Smooth muscle cell of the brain vasculature (primary cell): Measurements from ENCODE around the gene ATIC.

Experiments used
- DNase-seq: peaks from one replicate; pipeline ENCODE4 v3.0.0-alpha.2; 2012; ENCODE audit warnings: low read depth, low spot score

The ATIC gene

DNA sequence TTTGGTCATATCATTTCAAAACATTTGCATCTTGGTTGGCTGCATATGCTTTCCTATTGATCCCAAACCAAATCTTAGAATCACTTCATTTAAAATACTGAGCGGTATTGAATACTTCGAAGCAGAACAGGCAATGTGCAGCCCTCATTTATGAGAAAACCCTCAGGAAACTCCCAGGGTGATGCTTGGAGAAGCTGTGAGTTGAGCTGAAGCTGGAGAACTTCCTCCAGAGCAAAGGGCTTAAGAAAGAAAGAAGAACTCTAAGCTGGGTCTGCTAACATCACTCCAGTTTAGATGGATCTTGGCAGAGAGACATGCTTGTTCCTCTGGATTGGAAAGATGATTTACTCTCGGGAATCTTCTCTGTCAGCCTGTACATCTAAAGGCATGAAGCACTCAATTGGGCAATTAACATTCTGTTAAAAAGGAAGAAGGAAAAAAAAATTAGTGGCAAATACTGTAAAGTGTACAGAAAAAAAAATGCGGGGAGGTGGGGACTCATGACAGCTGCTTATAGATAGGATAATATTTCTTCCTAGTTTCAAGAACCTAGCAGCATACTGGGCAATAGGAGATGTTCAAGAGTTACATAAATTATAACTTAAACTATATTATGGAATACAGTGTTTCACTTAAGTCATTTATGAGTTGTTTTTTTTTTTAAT lies 49.5 kb downstream of the ATIC start:
- DNase-seq, result no peak

DNA sequence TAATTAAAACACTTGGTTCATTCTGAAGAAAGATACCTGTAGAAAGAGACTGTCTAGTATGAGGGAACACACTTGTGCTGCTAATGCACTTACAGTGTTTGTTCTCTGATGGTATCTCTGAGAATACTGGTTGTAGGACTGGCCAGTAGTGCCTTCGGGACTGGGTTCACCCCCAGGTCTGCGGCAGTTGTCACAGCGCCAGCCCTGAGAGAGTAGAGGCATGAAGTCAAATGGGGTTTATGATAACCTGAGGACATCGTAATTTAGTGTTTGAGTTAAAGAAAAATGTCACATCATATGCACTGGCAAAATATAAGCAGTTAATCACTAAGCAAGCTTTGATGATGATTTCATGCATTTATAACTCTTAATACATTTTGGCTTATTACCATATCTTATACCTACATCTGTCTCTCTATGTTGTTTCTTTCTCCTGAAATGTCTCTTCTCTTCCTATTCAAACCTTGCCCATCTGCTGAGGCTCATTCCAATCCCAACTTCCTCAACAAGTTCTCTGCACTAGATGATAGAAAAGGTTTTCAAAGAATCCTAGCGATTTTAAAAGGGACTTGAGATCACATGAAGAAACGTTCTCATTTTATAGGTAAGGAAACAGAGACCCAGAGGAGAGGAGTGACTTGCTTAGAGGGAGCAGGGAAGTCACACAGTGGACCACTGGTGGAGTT lies 50.2 kb downstream of the ATIC start:
- no peak for DNase-seq

DNA sequence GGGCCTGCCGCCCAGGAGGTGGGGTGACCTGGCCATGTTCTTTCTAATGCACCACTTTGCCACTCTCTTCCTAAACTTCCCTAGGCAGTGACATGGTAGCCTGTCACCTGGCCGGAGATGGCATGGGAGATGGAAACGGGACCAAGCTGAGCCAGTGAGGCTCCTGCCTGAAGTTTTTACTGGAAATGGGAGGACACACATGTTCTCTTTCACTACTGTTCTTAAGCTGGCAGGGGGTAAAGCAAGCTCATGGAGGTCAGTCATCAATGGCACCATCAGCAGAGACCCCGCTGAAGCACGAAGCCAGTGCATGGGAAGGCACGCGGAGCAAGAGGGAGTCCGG lies 50.7 kb downstream of the ATIC start:
- no peak for DNase-seq

DNA sequence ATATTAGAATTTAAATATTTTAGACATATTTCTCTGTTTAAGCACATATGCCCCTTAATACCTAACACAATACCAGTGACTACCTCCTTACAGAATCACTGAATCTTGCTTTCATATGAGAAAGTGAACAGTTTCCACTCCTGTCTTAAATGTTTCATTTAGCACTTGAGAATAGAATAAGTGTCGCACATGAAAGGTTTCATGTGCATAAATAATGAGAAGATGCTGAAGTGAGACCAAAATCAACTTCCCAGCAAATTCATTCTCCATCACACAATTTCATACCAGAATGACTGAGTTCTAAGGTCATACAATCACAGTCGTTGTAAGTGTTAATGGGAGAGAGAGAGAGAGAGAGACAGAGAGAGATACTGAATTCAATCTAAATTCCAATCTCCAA lies 51.2 kb downstream of the ATIC start:
- no peak for DNase-seq

DNA sequence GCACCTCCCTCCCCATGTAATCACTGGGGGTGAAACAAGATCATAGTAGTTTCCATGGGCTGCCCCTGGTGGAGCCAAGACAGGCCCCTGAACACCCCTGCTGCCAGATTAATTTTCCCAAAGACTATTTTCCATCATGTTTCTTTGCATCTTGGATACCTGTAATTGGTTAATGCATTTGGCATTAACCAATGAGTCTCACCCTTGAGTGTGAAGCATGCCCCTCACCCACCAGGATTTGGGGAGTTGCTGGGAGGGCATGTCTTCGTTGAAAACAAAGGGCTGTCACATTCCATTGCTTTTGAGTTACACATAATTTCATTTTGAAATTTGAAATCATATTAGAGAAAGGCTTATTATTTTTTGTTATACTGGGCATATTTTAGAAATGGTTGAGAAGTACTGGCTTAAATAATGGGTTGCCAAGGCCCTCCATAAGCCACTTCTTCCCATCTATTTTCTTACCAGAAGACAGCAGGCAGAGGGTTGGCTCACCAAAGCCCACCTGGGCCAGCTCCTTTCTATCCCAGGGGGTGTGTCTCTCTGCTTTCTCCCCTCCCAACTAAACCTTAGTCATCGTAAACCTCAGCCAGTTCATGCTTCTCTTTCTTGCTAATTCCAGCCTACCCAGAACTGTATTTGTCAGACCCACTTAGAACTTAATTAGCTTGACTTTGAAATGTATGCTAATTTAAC lies 51.8 kb downstream of the ATIC start:
- no peak for DNase-seq

DNA sequence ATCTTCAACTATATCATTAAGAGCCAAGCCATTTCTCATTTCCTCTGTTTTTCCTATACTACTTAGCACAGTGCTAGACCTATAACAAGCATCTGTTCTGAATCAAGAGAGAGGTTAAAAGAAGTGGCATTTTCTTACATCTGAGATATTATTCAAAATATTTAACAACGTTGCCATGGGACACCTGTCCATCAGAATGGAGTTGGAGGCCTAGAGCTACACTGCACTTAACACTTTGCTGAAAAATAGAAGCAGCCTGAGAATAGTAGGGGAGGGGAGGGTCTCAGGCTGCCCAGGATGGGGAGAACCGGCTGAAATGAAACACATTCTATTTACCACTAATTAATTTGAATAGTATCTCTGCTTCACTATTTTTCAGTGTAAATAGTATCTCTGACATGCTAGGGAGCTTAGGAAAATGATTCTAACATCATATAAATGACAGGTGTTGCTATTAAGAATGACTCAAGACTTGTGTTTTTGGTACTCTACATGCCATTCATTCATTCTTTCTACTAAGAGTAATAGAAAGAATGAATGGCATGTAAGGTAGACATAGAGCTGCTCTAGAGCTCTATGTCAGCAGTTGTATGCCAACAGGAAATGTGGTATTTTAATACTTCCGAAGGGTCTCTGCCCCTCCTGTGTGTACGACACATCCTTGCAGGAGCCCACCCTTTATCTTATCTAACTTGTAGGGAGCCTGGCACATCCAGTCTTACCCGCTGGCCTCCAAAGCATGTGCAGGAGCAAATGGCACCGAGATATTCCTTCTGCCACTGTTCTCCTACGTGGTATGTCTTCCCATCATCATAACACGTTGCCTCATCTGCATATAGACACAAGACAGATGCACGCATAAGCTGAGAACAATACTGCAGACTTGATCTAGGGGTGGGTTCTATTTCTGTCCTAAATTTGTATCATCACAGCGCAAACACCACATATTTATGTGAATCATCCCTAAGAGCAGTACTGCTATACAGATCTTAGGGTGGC lies 52.6 kb downstream of the ATIC start:
- no peak for DNase-seq

DNA sequence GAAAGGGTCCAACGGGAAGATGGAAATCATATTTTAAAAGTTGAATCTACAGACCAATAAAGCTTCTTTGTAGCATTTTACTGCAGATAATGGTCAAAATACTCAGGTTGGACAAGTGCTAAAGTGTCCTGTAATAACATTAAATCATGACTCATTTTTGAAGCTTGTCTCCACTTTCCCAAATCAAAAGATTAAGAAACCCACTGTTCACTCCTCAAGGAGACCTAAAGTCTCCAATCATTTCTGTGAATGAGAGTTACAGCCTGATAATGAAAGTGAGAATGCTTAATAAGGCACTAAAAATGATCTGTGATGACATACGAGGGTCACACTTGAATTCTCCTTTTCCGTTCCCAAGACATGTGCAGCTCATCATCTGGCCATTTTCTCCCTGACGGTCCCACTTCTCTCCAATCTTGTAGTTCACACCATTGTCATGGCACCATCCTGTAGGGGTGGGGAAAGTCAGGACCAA lies 53.4 kb downstream of the ATIC start:
- no peak for DNase-seq

DNA sequence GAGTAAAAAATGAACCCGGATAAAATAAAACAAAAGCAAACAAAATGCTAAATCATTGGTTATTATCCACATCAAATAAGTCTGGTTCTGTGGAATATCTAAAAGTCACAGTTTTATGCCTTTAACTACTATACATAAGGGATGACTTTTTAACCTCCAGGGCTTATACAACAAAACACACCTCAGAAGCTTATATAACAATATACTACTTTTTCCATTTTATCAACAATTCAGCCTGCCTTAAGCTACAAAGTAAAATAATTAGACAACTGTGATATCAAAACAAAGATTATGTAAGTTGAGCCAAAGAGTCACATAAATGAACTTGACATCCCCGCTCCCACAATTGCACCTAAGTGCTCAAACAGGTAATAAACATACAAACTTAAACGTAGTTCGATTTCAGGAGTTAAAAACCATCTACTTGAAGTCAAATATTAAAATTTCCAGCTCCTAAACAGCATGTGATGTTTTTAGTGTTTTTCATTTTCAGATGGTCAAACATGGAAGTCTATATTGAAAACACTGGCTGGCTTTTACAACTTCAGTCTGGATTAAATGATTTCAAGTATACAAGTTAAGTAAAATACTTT lies 54.7 kb downstream of the ATIC start:
- no peak for DNase-seq

DNA sequence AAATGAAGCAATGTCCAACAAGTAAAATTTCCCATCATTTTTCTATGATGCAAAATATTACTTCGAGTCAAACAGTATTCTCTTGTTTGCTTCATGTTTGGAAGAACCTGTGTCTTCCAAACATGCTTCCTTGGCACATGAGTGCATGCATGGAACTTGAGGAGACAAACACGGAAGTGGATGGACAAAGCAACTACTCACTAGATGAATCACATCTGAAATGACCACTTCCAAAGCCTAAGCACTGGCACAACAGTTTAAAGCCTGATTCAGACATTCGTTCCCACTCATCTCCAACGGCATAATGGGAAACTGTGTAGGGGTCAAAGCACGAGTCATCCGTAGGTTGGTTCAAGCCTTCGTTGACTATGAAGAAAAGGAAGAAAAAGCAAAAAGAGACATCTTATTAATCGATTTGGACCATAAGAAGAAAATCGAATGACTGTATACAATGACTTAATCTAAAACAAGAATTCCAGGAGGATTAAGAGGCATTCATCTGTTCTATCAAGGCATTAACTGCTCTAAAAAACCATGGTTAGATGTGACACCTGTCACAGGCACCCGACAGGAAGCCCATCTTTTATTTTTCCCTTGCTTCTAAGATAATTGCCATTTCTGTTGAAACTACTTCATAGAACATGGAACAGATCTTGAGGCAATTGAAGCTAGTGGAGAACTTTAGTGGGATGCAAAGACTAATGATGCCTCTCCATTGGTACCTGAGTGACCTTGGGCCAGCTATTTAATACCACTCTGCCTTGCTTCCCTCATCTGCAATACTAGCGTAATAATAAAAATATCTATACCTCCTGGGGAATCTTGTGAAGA lies 56.0 kb downstream of the ATIC start:
- no peak for DNase-seq

DNA sequence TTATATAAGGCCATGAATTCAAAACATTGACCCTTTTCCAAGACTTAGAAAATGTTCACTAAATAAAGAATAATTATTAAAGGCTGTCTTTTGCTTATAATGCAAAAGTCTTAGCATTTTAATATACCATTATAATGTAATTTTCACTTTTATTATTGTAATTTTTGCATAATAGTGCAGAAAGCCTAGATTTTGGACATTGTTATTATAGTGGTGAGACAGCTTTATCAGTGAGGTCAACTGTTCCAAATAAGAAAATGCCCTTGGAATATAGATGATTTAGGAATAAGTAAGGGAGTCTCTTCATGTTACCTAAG lies 56.6 kb downstream of the ATIC start:
- DNase-seq, result no peak

DNA sequence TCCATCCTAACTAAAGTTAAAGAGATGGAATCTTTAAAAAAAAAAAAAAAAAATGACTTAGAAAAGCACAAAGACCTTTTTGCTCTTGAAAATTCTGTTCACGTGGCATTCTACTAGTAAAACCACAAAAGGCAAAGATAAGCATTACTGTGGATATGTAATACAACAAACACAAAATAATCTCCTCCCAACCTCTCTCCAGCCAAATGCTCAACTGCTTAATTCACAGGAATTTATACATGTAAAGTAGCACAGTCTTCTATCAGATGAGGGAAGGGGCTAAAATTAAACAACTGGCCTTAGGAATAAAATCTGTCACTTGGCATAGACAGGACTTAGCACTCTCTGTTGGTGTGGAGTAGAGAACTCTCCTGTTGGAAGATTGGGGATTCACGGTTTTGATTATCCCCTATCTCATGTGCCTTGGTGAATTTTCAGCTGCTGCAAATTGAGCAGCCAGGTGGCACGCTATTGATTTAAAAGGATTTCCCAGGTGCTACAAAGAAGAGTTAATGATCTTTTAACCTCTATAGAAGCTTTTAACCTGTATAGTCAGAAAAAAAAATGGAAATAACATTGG lies 57.4 kb downstream of the ATIC start:
- no peak for DNase-seq

DNA sequence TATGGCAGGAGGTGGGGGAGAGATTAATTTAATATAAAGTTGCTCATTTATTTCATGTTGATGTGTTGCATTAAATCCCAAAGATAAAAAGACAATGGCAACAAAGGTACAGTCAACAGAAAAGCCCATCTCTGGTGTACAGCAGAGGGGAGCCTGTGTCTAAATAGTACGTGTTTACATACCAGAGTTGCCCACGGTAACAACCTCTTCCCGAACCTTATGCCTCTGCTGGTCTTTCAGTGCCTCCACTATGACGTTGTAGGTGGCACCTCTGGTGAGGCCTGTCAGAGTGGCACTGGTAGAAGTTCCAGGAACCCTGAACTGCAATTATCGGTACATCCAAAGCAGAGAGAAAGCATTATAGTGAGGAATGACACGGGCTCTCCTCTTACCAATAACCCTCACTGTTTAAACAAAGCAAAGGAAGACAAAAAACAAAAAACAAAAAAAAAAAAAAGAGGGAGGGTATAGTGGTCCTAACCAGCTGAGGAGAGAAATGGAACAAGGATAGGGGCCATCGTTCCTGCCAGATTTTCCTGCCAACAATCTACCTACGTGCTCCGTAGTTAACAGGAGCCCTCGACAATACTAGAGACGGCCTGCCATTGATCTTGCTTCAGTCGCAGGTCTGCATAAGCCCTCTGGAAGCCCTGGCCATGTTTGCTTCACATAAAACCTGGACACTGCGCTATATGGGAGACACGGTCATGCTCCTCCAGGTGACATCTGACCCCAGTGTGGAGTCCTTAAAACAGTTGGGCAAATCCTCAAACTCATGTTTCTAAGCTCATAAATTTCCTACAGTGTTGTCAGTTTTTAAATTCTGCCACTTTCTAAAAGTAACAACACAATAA lies 58.5 kb downstream of the ATIC start:
- no peak for DNase-seq

DNA sequence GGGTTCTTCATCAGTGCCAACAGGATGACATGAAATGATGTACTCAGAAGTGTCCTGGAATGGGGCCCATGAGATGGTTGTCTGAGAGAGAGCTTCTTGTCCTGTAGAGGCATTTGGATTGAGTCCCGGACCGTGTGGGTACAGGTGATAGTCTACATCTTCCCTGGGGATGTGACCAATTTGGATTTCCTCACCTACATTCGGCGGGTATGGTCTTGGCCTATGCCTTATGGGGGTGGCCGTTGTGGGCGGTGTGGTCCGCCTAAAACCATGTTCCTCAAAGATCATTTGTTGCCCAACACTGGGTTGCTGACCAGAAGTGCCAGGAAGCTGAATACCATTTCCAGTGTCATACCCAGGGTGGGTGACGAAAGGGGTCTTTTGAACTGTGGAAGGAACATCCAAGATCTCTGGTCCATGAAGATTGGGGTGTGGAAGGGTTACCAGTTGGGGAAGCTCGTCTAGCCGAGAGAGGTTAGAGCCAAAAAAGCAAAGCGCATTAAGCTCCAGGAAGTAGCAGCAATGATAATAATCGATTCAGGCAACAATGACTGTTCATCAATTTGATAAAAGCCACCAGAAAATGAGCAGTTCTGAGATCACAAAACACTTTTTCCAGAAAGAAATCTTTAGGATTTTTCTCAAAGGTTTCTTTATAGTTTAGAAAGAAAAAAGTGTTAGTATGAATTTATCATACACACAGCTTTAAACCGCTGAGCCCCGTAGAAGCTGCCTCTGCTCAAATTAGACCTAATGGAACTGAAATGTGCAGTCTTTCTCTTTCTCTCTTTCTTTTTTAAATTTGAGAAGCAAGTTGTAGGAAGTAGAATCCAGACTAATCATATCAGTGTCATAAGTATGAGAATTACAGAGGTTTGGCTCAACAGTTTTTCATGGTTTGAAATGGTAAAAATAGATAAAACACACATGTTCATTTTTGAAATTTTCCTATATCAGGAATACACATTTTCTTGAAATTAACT lies 60.3 kb downstream of the ATIC start:
- no peak for DNase-seq

DNA sequence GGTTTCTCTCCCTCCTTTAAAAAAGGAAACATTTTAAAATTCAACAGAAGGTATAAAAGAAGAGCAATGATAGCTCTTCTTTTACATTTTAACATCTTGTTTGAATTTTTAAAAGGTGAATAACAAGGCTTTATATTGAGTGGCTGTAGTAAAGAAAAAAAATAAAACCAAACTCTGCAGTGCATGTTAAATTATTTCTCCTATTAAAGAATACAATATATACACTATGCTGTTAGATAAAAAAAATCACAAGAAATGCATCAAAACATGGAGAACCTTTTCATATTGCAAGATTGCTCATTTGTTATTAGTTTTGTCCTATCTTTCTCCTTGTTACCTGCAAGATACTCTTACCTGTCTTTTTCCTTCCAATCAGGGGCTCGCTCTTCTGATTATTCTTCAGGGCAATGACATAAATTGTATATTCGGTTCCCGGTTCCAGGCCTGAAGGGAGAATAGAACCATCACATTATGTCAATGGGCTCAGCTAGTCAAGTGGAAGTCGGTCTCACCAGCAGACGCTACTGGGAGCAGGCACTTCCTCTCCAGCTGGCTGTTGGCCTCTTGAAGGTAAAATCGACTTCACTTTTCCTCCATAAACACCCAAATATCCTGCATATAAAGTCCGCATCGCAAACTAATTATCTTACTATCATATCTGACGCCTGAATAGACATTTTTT lies 61.2 kb downstream of the ATIC start:
- DNase-seq, result no peak

DNA sequence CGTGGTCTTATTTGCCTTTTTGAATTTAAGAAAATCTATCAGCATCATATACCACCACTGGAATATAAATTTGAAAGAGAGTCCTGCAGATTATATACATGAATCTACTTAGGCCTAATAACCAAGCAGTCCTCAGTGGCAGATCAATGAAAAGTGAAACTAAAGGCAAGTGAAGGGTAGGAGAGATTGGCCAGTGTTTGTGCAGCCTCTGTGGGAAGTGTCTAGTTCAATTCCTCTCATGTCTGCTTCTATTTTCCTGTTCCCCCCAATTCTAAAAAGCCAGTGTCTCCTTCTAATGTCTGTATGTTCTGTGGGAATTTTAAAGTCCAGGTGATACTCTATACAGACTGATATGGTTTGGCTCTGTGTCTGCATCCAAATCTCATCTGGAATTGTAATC lies 62.1 kb downstream of the ATIC start:
- no peak for DNase-seq

DNA sequence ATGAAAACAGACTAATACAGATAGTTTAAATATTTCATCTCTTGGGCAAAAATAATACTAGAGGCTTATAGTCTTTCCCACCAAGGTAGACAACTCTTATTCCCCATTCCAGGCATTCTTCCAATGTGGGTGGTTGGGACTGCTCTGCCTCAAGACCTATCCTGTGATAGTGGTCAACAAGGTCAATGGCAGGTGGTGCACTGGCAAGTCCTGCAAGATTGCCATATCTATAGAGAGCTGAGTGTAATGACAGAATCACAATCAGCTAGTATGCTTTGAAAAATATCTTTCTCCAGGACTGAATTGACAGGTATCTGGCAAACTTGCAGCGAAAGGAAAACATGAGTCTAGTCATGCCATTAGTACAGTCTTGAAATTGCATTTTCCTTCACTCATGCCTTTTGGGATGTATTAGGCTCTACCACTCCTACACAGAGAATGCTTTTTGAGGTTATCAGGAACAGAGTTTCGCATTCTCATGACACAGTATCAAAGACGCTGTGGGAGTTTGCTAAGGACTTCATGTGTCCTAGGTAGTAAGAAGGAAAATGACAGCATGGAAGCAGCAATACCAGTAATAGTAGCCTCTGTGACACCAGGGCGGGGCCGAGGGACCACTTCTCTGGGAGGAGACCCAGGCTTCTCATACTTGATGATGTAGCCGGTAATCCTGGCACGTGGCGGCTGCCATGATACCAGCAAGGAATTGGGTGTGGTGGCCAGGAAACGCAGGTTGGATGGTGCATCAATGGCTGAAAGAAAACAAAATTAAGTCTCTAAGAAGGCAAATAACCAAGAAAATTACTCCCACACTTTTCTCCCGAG lies 63.0 kb downstream of the ATIC start:
- DNase-seq, result no peak

DNA sequence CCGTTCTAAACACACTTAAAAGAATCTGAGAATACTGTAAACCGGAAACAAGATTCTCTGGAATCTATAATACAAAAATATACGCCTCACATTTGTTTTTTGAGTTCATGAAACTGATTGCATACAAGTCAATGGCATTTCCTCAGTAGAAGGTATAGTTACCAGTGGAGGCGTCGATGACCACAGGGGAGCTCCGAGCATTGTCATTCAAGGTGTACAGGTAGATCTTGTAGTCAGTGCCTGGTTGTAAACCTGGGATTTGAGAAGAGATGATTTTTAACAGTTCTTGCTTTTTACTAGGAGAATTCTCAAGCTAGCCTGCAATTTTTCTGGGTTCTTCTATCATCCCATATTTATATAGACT lies 63.6 kb downstream of the ATIC start:
- DNase-seq, result no peak
